HG02884 (cell line): ENCODE data around the gene PCNX2.
A peak's percentile ranks its signal among the peaks of the same experiment; 100 is the strongest.

ENCODE experiments used
- ATAC-seq: cut with Tn5 transposase; IDR thresholded peaks from one replicate; pipeline ENCODE4 v1.9.1; 2021; ENCODE audit warnings: mild to moderate bottlenecking, moderate library complexity; ENCODE audit not compliant: unreplicated experiment

The PCNX2 gene

DNA sequence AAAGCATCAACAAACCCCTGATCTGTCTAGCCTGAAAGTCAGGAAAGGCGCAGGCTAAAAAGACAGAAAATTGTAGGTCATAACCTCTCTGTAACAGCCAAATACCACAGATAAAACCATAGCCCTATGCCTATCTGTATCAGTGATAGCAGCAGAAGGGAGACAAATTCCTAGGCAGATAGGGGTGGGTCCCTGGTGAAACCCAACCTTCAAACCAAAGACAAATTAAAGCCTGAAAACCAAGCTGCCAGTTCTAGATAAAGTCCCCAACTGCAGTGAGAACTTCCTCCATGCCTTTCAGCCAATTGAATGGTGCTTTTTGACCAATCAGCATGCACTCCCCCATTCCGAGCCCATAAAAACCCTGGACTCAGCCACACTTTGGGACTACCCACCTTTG lies 229.8 kb downstream of the PCNX2 start:
- no peak for ATAC-seq

DNA sequence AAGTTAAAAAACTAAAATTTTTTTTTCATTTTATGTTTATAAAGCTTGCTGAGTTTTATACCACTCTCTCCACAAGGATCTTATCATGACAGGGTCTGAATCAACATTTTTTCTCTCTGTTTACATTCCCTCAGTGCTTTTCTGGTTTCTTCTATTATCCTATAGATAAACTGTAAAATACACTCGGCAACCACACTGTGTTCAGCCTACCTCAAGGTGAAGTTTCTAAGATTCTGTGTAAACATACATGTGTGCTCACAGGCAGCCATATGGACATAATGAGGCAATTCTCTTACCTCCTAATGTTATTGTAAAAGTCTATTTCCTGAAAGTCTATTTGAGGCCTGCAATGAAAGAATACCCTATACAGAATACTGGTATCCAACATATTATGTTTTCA lies 230.5 kb downstream of the PCNX2 start:
- ATAC-seq, result no peak

DNA sequence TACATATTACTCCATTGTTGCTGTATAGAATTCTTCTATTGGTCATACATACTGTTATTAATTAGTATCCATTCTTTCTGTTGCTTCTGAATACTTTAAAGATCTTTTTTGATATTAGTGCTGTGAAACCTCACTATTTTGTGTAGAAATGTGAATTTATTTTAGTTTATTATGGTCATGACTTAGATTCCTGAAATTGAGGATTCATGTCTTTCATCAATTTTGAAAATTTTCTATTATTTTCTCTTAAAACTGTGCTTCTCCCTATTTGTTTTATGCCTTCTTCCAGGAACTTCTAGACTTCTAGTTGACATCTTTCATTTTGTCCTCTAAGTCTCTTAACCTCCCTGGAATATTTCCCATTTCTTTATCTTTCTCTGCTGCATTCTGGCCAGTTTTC lies 232.1 kb downstream of the PCNX2 start:
- no peak for ATAC-seq

DNA sequence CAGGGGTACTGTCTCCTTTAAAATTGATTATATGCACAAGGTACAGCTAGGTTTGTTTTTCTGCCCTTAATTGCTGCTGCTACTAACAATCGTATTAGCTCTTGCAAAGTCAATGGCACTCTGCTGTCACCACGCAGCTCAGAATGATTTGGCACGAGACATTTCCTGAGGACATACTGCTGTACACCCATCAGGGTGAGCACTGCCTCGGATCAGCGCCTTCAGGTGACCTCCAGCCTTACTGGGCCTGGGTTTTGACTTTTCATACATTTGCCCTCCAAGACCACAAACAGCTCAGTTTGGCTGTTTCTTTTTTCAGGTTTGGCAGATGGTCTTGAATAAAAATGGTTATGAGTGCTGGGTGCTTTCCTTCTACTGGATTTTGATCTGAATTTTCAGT lies 234.3 kb downstream of the PCNX2 start:
- ATAC-seq, result no peak

DNA sequence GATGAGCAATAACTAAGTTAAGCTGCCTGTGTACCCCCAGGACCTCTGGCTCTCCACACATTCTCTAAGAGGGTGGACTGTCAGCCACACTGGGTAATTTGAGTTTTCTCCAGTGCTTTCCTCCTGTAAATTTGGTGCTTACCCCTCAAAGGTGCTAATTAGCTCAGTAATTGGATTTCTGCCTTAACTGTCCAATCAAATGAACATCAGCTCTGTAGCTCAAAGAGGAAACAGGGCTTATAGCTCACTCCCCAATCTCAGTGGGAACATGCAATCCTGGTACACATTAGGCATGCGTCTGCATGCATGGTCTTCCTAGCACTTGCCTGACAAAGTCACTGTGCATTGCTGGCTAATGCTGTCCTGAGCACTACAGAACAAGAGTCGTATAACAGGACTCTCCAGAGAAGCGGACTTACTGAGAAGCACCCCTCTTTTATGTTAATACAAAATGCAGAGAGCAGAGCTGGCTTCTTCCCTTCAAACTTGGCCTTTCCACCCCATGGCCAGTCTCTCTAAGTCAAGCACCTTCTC lies 235.0 kb downstream of the PCNX2 start:
- ATAC-seq, result no peak

DNA sequence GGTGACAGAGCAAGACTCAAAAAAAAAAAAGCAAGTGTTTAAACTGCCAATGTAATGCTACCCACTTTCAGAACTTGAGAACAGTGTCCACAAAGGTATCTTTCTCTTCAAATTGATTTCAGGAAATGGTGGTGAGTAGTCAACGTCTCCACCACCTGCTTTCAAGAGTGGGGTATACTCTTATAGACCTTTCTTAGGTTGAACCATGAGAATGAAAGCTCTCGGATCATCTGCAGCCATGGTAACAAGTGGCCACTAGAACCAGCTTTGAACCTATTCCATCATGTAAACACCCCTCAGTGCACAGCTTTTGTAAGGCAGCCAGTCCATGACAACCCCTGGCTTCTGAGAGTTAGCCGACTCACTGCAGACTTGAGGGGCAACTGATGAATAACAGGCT lies 237.7 kb downstream of the PCNX2 start:
- ATAC-seq, result no peak

DNA sequence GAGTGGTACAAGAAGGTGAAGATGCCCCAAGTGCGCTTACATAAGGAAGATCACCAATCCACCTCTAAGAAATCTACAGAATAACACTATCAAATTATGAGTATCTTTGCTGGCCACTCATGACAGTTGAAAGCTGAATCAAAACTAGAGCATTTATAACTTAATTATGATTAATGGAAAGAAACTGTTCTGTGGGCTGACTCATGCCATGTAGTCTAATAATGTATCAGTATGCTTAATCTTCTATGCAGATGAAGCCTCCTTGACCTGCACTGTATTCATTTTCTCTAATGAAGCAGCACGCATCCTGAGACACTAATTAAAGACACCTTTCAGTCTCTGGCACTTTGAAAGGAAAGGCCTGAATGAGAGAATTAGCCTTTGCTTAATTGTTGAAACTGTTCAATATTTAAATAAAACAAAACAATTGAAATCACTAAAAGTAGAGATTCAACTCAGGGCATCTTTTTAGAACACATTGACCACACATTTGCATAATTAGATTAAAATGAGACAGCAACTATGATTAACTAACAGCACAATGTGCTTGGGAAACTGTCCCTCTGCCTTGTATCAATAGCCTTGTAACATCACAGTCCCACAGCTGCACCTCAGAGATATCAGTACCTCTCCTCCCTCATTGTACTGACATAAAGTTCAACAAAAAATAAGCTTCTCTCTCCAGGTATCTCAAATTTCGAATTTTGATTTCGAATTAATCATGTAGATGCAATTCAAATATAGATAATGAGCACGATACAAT lies 239.5 kb downstream of the PCNX2 start:
- ATAC-seq, result no peak

DNA sequence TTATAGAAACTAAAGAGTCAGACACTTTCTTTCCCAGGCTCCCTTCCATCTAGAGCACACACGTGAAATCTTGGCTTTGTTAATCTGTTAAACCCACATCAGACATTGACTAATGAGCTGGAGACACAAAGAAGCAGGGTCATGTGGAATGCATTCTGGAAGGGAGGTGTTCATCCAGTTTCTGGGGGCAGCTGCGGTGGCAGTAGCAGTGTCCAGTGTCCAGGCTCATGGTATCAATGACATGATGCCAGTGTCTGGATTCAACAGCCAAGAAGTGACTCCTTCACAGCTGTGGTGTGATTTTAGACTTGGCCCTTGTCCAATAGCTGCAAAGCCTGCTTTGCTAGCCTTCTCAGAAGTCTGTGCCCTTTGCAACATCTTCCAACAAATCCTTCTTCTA lies 249.9 kb downstream of the PCNX2 start:
- ATAC-seq, result no peak

DNA sequence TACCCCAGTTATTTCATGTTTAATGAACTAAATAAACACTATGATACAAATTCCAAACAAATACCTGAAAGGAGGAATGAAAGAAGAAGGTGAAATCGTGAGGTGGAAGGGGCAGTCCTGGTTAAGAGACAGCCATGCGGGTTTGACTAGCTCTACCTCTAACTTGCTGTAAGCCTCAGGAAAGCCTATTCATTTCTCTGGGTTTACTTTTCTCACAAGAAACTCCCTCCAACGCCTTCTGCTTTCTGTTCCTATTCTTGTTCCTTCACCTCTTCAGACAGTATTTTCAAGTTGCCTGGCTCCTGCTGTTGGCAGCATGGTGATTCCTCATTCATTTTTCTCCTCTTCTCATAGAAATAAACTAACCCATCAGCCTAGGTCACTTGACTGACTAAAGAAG lies 252.7 kb downstream of the PCNX2 start:
- peak; percentile 84 for ATAC-seq

DNA sequence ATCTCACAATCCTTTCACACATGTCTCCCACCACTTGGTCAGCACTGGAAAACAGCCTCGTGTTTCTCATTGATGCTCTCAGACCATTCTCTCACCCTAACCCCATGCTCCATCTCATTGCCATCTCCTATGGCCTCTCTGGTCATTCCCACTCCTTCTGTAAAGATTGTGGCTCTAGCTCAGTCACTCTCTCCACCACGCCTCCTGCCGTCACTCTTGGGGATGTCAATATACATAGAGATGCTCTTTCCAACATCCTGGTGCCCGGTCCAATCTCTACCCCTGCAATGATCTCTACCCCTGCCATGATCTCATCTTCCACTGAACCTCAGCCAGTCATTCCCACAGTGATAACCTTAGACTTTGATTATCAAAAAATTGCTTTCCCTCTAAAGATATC lies 255.0 kb downstream of the PCNX2 start:
- no peak for ATAC-seq

DNA sequence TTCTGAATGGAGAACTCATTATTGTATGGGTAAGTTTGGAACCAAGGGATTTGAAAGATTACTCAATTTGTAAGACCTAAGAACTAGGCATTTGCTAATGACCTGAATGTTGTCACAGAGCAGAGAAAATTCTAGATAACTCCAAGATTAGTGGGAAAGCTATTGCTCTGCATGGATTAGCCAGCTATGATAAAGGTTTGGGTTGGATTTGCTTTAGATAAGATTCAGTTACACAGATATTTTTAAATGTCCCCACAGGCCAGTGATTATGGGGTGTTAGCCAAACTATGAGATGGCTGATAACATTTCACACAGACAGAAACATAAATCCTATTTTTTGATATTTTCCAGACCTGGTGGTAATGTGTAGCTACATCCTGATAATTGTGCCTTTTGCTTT lies 256.9 kb downstream of the PCNX2 start:
- ATAC-seq, result no peak

DNA sequence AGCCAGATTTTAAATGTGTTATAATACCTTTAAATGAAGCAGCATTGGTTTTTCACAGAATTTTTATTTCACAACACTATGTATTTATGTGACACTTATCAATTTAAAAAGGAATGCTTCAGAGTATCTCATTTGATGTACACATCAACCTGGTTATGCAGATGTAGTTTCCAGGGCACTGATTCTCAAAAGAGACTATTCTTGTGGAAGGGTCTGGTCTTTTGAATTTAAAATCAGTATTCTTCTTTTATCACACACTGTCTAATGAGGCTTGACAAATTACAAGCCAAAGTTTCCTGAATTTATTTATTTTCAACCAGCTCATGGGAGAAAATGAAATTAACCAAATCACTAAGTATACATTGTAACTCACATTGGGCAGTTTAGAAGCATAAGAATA lies 257.7 kb downstream of the PCNX2 start:
- ATAC-seq, result no peak

DNA sequence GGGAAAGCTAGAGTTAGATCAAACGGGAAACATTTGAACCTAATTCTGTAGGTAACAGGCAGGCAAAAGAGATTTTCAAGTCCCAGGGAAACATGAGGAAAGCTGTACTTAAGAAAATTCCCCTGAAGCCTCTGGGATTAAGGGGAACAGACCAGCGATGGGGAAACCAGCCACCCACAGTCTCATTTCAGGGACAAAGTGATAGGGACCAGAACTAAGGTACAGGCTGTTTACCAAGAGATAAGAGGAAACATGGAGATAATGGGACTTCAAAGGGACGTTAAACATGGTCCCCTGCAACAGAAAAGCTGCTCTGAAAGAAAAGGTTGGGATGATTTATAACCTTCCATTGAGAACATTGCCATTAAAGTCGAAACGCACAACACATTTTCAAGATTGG lies 260.7 kb downstream of the PCNX2 start:
- ATAC-seq, result no peak

DNA sequence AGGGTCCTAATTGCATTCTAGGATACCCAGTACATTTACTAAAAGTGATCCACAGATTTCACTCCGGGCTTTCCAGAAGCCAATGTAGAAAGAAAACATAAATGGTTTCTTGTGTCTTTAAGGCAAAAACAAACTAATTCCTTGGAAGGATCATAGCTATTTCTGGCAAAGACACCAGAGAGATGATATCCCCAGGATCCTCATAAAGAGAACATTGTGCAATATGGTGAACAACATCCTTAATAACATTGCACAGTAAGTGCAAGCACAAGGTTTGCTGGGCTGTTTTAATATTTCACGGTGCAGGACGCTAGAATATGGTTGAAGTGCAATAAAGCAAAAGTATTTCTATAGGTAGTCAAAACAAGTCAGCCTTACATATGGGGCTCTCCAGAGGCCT lies 262.2 kb downstream of the PCNX2 start:
- no peak for ATAC-seq

DNA sequence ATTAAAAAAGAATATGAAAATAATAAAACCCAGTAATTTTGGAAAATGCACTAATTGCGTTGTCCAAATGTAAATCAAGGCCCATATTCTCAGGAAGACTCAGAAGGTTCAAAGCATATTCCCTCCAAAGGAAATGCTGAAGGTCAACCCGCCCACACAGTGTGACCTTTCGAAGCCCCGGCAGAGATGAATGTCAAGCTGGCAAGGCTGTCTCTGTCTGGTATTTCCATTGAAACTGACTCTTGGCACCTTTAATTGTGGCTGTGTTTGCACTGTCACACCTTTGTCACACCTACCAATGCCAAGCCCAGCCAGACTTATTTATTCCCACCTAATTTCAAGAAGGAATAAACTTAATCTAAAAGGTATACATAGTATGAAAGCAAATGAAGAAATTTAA lies 262.6 kb downstream of the PCNX2 start:
- no peak for ATAC-seq

DNA sequence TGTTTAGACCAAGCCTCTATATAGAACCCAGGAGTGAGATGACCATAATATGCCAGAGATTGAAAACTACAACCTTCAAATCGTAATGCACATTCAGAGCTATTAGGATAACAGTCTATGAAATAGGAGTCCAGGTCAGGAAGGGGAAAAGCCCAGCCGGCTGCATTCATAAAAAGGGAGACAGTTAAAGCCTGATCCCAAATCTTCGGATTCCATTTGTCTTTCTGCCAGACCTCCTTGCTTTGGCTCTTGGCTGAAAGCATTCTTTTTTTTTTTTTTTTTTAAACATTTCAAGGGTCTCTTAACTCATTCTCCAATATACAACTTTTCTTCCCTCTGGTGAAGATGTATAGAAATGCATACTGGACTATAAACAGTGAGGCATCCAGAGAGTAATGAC lies 264.0 kb downstream of the PCNX2 start:
- ATAC-seq, result no peak

DNA sequence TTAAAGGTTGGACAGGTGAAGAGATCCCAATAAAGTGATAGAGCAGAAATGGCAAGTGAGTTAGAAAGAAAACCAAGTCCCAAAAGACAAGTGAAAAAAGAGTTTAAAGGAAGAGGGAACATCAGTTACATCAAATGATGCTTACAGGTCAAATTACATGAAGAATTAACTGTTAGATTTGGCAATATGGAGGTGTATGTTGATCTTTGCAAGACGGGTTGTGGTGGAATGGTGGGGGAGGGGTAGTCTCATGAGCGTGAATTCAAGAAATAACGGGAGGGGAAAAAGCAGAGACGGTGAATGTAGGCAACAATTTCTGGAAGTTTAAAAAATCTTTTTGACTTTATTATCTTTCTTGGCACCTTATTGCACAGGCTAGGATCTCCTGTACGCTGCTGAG lies 268.5 kb downstream of the PCNX2 start:
- no peak for ATAC-seq

DNA sequence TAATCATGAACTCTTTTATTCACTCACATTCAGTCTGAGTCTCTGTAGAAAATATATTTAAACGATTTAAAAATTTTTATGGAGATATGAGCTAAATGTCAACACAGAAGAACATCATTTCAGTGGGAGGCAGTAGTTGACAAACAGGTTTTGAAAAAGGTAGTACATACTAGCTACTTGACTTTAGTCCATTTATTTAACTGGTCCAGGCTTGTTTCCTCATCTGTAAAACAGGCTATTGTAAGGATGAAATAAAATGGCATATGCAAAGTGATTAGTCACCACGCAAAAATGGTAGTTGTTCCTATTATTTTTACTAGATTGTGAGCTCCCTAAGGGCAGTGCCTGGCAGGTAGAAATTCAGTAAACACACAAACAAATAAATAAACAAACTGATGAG lies 270.0 kb downstream of the PCNX2 start:
- no peak for ATAC-seq

DNA sequence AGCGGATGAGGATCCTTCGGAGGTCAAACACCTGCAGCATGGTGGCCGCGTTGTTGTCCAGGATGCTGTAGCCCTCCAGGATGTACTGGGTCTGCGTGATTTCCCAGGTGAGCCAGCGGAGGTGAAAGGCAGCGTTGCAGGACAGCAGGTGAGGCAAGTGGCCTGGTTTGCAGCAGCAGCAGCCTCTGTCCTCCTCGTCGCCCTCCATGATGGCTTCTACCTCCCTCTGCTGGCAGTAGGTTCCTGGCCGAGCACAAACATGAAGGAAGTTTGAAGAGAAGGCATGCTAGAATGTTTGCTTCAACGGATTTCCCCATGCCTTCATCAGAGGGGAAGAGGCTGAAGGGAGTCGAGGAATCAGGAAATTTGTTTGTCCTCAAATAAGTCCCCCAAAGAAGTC lies 270.4 kb downstream of the PCNX2 start:
- no peak for ATAC-seq

DNA sequence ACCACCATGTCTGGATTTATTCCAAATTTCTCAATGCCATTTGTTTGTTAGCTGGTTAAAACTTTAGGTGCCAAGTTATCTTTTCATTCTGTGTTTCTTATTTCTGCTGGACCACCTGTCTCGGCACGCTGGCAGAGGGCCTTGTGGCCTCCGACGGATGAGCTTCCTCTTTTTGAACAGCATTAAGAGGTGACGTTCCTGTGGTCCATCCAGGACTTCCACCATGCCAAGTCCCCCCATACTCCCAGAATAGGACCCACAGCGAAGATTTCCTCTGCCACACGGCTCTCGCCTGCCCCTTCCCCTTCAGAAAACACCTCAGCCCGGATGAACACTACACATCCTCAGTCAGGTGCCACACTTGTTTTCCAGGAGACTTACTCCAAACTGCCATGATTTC lies 271.3 kb downstream of the PCNX2 start:
- no peak for ATAC-seq

DNA sequence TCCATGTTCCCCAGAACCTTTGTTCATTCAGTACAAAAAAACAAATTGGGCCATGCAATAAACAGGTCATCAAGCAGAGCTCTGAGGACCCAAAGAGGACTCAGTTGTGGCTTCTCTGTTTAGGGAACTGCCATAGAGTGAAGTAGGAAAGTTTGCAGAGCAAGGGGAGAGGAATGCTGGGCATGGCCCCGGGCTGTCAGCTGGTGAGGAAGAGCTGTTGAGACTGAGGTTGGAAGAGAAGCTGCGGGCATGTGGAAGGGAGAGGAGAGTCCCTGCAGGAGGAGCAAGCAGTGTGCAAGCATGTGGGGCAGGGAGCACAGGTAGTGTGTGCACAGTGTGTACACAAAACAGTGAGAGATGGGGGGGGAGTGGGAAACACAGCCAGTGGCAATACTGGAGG lies 273.3 kb downstream of the PCNX2 start:
- ATAC-seq, result no peak

DNA sequence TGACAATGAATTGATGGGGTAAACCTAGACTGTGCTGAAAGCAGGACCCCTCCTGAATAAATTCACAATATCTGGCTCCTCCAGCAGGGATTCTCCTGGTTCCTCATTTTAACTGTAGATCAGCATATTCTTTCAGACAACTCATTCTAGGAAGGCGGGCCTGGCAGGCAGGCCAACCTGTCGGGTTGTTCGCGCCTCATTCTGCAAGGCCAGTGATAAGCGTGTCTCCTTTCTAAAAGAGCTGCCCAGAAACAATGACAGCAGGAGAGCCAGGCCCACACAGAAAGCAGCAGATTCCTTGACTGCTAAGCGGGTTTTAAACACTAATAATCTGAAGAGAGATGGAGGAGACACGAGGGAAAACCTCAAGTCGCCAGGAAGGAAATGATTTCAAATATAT lies 275.1 kb downstream of the PCNX2 start:
- no peak for ATAC-seq

DNA sequence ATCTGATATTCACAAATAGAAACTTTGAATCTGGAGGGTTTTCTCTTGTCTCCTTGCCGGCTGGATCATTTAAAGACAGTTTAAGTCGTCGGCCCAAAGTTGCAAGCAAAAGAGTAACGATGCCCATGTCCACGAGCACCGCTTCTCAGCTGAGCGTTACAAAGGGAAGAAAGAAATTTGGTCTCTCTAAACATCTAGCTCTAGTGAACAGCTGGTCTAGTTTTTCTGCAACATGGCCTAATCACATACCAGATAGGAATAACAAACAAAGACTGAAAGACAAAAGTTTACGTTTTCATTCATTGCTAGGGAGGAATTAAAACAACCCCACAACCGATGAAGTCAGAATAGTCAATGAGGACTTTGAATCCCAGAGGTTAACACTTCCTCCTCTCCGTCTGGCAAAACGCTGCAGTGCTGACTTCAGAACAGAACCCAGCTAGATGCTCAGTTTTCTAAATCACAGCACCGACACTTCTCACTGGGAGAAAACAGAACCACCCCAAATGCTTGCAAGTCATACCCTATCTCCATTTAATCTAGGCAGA lies 275.7 kb downstream of the PCNX2 start:
- no peak for ATAC-seq
